GM19397 (cell line): ENCODE data around the gene CRLF3.
"Not testable (repeated sequence)": the region's sequence is repeated elsewhere in the genome, so short reads cannot be mapped to it uniquely, and the experiment has no call there.

Experiments used
- ATAC-seq: cut with Tn5 transposase; IDR thresholded peaks from one replicate; pipeline ENCODE4 v1.9.1; 2021; ENCODE audit warnings: mild to moderate bottlenecking, moderate library complexity; ENCODE audit not compliant: unreplicated experiment

CRLF3 gene, protein sequence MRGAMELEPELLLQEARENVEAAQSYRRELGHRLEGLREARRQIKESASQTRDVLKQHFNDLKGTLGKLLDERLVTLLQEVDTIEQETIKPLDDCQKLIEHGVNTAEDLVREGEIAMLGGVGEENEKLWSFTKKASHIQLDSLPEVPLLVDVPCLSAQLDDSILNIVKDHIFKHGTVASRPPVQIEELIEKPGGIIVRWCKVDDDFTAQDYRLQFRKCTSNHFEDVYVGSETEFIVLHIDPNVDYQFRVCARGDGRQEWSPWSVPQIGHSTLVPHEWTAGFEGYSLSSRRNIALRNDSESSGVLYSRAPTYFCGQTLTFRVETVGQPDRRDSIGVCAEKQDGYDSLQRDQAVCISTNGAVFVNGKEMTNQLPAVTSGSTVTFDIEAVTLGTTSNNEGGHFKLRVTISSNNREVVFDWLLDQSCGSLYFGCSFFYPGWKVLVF

GRCh38 chr17:30824356-30825145 is at the start of gene CRLF3:
Gene CRLF3, minus strand, starts transcription at chr17:30824692. Its CDS starts 41 bp downstream, at chr17:30824651.
- ATAC-seq, result peak; percentile 95

DNA sequence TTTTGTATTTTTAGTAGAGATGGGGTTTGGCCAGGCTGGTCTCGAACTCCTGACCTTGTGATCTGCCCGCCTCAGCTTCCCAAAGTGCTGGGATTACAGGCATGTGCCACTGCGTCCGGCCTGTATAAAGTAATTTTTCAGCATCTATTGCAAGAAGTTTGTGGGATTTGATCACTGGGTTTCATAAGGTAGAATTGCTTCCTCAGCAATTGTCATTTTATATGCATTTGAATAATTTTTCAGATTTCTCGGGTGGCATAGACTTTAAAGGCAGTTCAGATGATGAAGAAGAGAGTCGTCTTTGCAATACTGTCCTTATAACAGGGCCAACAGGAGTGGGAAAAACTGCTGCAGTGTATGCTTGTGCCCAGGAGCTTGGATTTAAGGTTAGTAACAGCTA is 44.5 kb upstream of the CRLF3 start:
- no peak for ATAC-seq

GRCh38 chr17:30864636-30865035 is 40.1 kb upstream of the CRLF3 start:
- no peak for ATAC-seq

GRCh38 chr17:30858556-30859250 is 34.2 kb upstream of the CRLF3 start:
- no peak for ATAC-seq

DNA sequence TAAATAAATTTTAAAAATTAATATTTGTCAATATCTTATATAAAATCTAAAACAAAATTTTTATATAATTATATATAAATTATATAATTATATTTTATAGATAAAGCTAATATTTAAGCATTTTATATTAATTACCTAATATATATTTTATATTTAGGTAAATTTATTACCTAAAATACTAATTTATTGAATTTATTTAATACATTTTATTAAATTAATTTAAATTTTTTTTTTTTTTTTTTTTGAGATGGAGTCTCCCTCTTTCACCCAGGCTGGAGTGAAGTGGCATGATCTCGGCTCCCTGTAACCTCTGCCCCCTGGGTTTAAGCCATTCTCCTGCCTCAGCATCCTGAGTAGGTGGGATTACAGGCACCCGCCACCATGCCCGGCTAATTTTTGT is 29.7 kb upstream of the CRLF3 start:
- no peak for ATAC-seq

DNA sequence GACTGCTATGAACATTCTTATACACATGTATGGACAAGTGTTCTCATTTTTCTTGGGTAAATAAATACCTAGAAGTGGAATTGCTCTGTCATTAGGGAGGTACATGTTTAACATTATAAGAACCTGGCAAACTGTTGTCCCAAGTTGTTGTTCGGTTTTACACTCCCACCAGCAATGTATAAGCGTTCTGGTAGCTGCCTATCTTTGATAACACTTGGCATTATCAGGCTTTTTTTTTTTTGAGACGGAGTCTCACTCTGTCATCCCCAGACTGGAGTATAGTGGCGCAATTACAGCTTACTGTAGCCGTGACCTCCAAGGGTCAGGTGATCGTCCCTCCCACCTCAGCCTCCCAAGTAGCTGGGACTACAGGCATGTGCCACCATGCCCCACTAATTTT is 23.5 kb upstream of the CRLF3 start:
- ATAC-seq, result no peak

DNA sequence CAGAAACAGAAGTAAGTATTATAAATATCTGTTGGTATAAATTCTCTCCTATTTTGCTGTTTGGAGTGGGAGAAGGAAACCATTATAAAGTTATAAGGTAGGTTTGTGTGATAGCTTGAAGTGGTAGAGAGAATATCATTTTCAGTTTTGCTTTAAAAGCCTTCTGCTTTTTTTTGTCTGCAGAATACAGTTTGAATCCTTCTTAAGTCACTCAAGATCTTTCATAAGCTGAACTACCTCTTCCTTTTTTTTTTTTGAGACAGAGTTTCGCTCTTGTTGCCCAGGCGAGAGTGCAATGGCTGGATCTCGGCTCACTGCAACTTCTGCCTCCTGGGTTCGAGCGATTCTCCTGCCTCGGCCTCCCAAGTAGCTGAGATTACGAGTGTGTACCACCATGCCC is 16.3 kb upstream of the CRLF3 start:
- ATAC-seq, result no peak

- ATAC-seq, result no peak
Measured at GRCh38 chr17:30838202-30838807, 13.8 kb upstream of the CRLF3 start.

- ATAC-seq, result no peak
Measured at GRCh38 chr17:30832438-30833124, 8.1 kb upstream of the CRLF3 start.

- peak; percentile 84 for ATAC-seq
Measured at GRCh38 chr17:30831663-30832437, 7.4 kb upstream of the CRLF3 start, which contains the start of gene ATAD5. Gene ATAD5, plus strand, starts transcription at chr17:30831966. Its CDS starts 382 bp downstream, at chr17:30832348.

GRCh38 chr17:30831257-30831656 is 6.8 kb upstream of the CRLF3 start:
- no peak for ATAC-seq

GRCh38 chr17:30829022-30829421 is 4.5 kb upstream of the CRLF3 start:
- no peak for ATAC-seq

DNA sequence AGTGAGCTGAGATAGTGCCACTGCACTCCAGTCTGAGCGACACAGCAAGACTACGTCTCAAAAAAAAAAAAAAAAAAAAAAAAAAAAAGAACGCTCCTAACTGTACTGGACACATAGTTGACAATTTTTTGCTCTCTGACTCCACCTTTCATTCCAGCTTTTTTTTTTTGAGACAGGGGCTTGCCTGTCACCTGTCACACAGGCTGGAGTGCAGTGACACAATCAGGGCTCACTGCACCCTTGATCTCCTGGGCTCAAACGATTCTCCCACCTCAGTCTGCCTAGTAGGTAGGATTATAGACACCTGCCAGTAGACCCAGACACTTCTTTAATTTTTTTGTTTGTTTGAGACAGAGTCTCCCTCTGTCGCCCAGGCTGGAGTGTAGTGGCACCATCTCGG is 2.6 kb upstream of the CRLF3 start:
- no peak for ATAC-seq

DNA sequence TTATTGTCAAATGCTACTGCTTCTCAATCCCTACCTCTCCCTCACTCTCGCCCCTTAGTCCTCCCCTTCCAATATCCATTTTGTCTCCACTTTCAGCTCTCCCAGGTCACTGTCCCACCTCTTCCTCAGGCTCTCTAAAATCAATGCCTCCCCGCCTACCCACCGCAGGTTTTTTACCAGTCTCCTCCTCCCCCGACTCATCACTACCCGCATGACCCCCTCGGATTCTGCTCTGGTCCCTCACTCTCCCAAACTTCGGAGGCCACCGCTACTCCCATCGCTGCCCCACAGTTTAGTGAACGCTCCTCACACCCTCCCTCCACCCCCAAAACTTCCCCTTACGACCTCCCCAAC is 513 bp downstream of the CRLF3 start:
- no peak for ATAC-seq

GRCh38 chr17:30823421-30823820 is 1.1 kb downstream of the CRLF3 start:
- ATAC-seq, result no peak

DNA sequence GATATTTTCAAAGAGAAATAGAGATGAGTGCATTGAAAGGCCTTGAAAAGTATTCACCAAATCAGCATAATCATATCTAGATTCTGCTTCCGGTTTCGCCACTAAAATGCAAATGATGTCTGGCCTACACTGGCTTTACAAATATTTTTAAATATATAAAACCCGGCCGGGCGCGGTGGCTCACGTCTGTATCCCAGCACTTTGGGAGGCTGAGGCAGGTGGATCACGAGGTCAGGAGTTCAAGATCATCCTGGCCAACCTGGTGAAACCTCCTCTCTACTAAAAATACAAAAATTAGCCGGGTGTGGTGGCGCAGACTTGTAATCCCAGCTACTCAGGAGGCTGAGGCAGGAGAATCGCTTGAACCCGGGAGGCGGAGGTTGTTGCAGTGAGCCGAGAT is 1.6 kb downstream of the CRLF3 start:
- ATAC-seq, result not testable (repeated sequence)

DNA sequence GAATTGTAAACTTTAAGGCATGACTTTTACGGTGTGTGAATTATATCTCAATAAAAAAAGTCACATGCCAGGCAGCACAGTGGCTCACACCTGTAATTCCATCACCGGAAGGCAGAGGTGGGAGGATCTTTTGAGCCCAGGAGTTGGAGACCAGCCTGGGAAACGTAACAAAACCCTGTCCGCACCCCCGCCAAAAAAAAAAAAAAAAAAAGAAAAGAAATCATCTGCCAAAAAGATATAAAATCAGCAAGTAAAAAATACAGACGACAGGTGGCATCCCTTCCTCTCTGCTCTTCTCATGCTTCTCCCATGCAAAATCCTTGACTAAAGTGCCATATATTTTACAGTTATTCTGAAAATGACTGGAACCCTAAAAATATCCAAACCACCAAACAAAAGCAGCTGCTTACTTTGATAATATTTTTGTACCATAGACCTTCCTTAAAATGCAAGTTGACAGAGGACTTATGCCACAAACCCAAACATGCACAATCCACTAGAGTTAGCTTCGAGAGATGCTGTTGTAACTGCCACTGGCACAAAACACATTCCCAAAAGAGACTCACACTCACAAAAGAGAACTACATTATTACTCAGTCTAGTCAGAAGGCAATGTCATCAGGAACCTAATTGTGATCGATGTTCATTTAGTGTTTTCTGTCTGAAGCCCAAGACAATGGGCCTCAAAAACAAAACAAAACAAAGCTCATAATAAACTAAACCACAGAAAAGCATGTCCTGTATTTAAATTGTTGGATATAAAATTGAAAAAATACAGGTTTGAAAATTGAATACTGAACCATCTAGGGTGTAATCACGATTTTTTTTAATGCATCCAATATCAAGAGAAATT is 2.4 kb downstream of the CRLF3 start:
- ATAC-seq, result no peak

GRCh38 chr17:30819971-30820705 is 4.4 kb downstream of the CRLF3 start:
- ATAC-seq, result no peak
